Skeletal muscle satellite cell (primary cell): ENCODE measurements around the gene PACSIN3. TPM values are rescaled to one million over a fixed set of nuclear protein-coding genes. Genes with fewer than 3 reads are reported as not detected.

Experiments
- small RNA-seq: library from RNA; depleted of rRNA; stranded (forward); fragments of <200 nt; gene quantifications from one replicate; pipeline ENCODE3, GENCODE V24; 2012

The PACSIN3 gene

Small RNA genes within 50 kb of the gene (small RNA-seq; reads per million reads assigned to genes)
- gene MIR6745, result not detected
